ENCODE data around the gene S100A5.

GRCh38 chr1:153570874-153571273 lies 30.1 kb upstream of the S100A5 start:
- no peak for TF ChIP-seq CTCF (IDR thresholded peaks at IDR 0.05)
- TF ChIP-seq POLR2A (IDR thresholded peaks at IDR 0.05): no peak
- TF ChIP-seq POLR2AphosphoS5 (IDR thresholded peaks at IDR 0.05): no peak

All from gastroesophageal sphincter (tissue), 3 donors.